GM08714 (cell line): ENCODE data around the gene CCT4.
"Not testable (repeated sequence)": the region's sequence is repeated elsewhere in the genome, so short reads cannot be mapped to it uniquely, and the experiment has no call there.

Experiments
- H3K4me3 ChIP-seq: fragments of 200-500 bp; sonication (Bioruptor generic); 2 replicates; pipeline ENCODE4 v1.5.1; 2014; ENCODE audit warnings: mild to moderate bottlenecking, low read length, inconsistent platforms
- ZNF274 ChIP-seq: IDR thresholded peaks from 2 replicates; pipeline ENCODE4 v1.6.1; 2012; ENCODE audit warnings: mild to moderate bottlenecking, low read depth, low read length

CCT4 gene

GRCh38 chr2:61854564-61855317 lies 33.7 kb downstream of the CCT4 start:
- peak overlapping the region; percentile 90 for H3K4me3 ChIP-seq
- TF ChIP-seq ZNF274, result no peak

DNA sequence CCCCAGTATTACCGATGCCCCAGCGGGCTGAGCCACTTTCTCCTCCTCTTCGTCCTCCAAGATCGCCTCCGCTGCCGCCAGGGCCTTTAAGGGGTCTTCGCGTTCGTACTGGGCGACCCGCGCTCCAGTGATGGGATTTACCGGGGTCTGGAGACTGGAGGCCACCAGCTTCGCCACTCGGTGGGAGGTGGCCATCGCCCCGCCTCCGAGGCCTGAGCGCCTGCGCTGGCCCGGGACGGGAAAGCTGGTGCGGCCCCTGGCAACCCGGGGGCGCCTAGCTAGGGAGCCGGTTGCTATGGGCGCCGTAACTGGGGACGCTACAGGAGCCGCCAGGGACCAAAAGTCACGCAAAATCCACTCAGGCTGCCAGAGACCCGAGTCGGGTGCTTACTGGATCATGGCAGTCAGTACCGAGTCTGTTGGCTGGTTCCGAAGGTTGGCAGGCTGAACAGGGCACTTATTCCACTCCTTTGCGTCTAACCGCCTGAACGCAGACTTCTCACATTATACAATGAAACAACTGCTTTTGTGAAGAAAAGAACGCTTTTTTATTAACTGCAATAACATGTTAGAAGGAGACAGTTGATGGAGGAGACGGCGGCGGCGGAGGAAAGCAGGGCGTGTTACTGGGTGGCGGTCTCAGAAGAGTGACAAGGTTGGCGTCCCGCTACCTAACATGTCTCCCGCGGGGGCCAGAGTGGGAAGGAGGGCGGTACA lies 34.5 kb downstream of the CCT4 start, which contains the start of gene FAM161A:
Gene FAM161A (minus strand): TSS at position 214 of the 717 bp plus-strand sequence. CDS start 19 bp downstream, at position 195.
- TF ChIP-seq ZNF274, result no peak
- H3K4me3 ChIP-seq, result peak within 1 kb of the TSS; percentile 90

DNA sequence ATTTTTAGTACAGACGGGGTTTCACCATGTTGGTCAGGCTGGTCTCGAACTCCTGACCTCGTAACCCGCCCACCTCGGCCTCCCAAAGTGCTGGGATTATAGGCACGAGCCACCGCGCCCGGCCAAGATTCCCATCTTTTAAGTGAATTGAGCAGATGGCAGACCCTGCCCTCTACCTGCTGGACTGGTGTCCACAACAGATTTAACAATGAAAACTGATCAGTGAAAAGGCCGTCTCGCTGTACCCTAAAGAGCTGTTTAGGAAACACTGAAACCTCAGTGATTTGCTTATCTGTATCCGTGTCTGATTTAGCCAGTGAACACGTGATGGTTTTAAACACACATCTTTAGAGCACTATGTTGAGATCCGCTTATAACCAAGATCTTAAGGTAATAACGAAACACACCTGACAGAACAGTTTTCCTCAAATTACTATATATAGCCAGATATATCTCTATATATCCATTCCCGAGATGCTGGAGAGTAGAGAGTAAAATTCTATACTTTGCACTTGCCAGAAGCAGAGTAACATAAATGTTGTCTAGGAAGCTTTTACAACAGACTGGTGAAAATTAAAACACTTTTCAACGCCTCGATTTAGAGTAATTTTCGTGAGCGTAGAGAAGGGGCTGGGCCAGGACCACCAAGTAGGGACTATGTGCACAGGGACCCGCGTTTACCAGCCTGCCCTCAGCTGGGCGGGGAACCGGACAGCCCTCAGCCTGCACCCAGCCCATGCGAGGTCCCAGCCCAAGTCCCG lies 35.2 kb downstream of the CCT4 start:
- peak overlapping the region; percentile 90 for H3K4me3 ChIP-seq
- TF ChIP-seq ZNF274, result no peak

DNA sequence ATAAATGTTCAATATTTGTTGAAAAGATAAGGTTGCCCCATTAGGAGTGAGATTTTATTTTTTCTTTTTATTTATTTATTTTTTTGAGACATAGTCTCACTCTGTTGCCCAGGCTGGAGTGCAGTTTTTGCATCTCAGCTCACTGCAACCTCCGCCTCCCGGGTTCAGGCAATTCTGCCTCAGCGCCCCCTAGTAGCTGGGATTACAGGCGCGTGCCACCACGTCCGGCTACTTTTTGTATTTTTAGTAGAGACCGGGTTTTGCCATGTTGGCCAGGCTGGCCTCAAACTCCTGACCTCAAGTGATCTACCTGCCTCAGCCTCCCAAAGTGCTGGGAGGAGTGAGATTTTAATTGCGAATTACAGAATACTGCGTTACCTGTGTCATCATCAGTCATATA lies 37.2 kb downstream of the CCT4 start:
- not testable (repeated sequence) for H3K4me3 ChIP-seq

DNA sequence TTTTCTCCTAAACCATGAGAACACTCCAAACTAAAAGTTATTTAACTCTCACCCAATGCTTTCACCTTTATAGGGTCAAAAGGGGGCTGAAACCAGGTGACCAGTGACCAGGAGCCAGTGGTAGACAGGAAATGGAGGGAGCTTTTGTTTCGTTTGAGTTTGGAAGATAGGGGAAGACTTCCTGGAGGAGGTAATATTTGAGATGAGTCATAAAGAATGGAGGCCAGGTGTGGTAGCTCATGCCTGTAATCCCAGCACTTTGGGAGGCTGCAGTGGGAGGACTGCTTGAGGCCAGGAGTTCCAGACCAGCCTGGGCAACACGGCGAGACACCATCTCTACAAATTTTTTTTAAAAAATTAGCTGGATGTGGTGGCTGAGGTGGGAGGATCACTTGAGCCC lies 43.1 kb downstream of the CCT4 start:
- no peak for TF ChIP-seq ZNF274
- H3K4me3 ChIP-seq, result no peak overlapping the region

DNA sequence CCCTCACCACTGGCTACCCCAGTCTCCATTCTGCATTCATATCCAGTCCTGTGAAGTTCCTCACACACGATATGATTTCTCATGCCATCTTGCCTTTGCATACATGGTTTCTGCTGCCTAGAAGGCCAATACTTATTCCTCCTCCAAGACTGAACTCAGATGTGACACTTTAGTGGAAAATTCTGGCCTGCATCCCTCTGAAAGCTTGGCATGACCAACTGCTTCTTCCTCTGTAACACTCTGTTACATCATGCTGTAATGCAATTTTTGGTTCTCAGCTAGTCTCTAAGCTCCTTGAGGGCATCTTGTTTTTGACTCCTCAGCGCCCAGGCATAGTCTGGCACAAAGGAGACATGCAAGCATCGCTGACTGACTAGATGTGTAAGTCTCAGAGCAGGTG lies 47.2 kb downstream of the CCT4 start:
- no peak for TF ChIP-seq ZNF274

GRCh38 chr2:61834893-61835292 lies 53.6 kb downstream of the CCT4 start:
- no peak for TF ChIP-seq ZNF274
- H3K4me3 ChIP-seq, result no peak overlapping the region

More for the DNA sequence above, 47.2 kb downstream of the CCT4 start:
- H3K4me3 ChIP-seq, result no peak overlapping the region

DNA sequence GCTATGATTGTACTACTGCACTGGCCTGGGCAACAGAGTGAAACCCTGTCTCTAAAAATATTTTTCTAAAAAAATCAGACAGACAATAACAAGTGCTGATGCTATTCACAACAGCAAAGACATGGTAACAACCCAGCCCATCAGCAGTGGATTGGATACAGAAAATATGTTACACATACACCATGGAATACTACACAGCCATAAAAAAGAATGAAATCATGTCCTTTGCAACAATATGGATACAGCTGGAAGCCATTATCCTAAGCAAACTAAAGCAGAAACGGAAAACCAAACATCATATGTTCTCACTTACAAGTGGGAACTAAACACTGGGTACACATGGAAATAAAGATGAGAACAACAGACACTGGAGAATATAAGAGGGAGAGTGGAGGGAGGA lies 54.5 kb downstream of the CCT4 start:
- H3K4me3 ChIP-seq, result no peak overlapping the region
- no peak for TF ChIP-seq ZNF274

GRCh38 chr2:61832183-61832841 lies 56.1 kb downstream of the CCT4 start:
- TF ChIP-seq ZNF274, result no peak
- no peak overlapping the region for H3K4me3 ChIP-seq

DNA sequence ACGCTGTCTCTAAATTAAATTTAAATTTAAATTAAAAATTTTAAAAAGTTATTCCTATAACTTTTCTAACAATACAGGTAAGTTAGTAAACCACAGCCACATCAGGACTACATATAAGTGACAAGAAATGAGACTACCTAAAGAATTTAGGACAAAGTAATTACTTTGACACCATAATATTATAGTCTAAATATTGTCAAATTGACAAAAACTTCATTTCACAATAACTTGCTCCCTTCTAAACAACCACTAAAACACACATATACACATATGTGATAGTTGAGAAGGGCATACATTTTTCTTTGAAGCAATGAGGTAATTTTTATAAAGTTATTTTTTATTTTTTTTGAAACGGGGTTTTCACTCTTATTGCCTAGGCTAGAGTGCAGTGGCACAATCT lies 66.2 kb downstream of the CCT4 start:
- TF ChIP-seq ZNF274, result no peak
- H3K4me3 ChIP-seq, result no peak overlapping the region
